BE2C (cell line): ENCODE results near the gene BSDC1.
"Not testable (repeated sequence)": the region's sequence is repeated elsewhere in the genome, so short reads cannot be mapped to it uniquely, and the experiment has no call there.

ENCODE experiments used
- DNase-seq: peaks from one replicate; pipeline ENCODE4 v3.0.0-alpha.2; 2020
- H3K27me3 ChIP-seq: fragments of 250-450 bp; sonication (Bioruptor Pico); 2 replicates; pipeline ENCODE4 v1.5.1; 2020; ENCODE audit warnings: mild to moderate bottlenecking
- H3K36me3 ChIP-seq: fragments of 250-450 bp; sonication (Bioruptor Pico); 2 replicates; pipeline ENCODE4 v1.5.1; 2020; ENCODE audit warnings: mild to moderate bottlenecking
- H3K4me1 ChIP-seq: fragments of 250-450 bp; sonication (Bioruptor Pico); 2 replicates; pipeline ENCODE4 v1.5.1; 2020
- H3K4me3 ChIP-seq: 2 replicates; pipeline ENCODE4 v1.5.1; 2011; ENCODE audit warnings: low read depth, low read length
- H3K9me3 ChIP-seq: fragments of 250-450 bp; sonication (Bioruptor Pico); 2 replicates; pipeline ENCODE4 v1.5.1; 2020
- CTCF ChIP-seq: IDR thresholded peaks from 2 replicates; pipeline ENCODE4 v1.5.1; 2012; ENCODE audit warnings: mild to moderate bottlenecking, low read depth, low read length

The BSDC1 gene

DNA sequence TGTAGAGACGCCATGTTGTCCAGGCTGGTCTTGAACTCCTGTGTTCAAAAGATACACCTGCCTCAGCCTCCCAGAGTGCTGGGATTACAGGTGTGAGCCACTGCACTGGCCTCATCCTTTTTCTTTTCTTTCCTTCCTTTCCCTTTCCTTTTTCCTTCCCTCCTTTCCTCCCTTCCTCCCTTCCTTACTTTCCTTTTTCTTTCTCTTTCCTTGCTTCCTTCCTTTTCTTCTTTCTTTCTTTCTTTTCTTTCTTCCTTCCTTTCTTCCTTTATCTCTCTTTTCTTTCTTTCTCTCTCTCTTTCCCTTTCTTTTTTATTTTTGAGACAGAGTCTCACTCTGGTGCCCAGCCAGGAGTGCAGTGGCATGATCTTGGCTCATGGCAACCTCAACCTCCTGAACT is 37.8 kb downstream of the BSDC1 start:
- H3K4me1 ChIP-seq, result no peaks in the 10 kb centered on the region
- no peaks in the 10 kb centered on the region for H3K9me3 ChIP-seq
- no peaks in the 10 kb centered on the region for H3K27me3 ChIP-seq
- no peak overlapping the region for H3K4me3 ChIP-seq
- H3K36me3 ChIP-seq, result no peaks in the 10 kb centered on the region
- DNase-seq, result no peak
- no peak for TF ChIP-seq CTCF

GRCh38 chr1:32355778-32356177 is 38.5 kb downstream of the BSDC1 start:
- H3K4me3 ChIP-seq, H3K9me3 ChIP-seq, DNase-seq, H3K27me3 ChIP-seq, H3K36me3 ChIP-seq, H3K4me1 ChIP-seq: not testable (repeated sequence)

DNA sequence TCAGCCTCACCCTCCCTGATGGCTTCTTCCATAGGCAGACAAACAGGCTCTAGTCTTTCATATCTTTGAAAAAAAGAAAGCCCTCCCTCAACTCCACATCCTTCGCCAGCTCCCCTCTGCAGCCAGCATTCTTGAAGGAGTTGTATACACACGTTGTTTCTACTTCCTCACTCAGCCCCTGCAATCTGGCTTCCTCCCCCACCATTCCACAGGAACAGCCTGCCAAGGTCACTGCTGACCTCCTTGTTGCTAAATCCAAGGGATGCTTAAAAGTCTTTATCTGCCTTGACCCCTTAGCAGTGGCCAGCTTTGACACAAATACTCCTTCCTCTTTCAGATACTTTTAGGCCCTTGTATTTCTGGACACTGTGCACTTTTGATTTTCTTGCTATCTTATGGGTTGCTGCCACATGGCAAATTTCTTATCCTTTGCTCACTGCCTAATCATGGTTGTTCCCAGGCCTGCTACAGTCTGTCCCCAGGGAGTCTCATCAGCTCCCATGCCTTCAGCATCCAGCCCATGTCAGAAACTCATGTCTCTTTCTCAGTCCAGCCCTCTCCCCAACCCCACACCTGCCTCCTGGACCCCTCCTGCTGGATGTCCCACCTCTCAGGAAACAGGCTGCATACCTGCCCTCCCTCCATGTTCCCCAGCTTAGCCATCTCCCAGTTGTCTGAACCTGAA is 40.2 kb downstream of the BSDC1 start:
- no peak for TF ChIP-seq CTCF
- H3K27me3 ChIP-seq, result no peaks in the 10 kb centered on the region
- no peak for DNase-seq
- H3K4me3 ChIP-seq, result no peak overlapping the region
- H3K4me1 ChIP-seq, result no peaks in the 10 kb centered on the region
- H3K36me3 ChIP-seq, result no peaks in the 10 kb centered on the region
- peaks cover 6% of the 10 kb centered on the region for H3K9me3 ChIP-seq

DNA sequence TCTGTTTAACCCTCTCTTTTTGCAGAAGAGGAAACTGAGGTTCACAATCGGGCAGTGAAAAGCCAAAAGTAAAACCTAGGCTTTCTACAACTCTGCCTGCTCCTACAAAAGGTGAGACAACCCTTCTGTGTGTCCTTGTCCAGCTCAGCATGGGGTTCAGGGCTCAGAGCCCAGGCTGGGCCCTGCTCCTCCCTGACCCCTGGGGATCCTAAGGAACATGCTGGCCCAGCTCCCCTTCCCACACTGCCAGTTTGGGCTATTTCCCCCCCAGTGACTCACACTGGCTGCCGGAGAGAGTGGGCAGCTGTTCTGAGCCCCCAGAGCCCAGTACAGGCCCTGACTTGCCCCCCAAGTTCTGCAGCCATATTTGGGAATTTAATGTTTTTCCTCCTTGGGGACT is 40.8 kb downstream of the BSDC1 start:
- Histone ChIP-seq H3K9me3 (peaks cover 6% of the 10 kb centered on the region), H3K36me3 (no peaks in the 10 kb centered on the region), H3K27me3 (no peaks in the 10 kb centered on the region), H3K4me3 (no peak overlapping the region), H3K4me1 (no peaks in the 10 kb centered on the region)
- TF ChIP-seq CTCF, result no peak
- no peak for DNase-seq

DNA sequence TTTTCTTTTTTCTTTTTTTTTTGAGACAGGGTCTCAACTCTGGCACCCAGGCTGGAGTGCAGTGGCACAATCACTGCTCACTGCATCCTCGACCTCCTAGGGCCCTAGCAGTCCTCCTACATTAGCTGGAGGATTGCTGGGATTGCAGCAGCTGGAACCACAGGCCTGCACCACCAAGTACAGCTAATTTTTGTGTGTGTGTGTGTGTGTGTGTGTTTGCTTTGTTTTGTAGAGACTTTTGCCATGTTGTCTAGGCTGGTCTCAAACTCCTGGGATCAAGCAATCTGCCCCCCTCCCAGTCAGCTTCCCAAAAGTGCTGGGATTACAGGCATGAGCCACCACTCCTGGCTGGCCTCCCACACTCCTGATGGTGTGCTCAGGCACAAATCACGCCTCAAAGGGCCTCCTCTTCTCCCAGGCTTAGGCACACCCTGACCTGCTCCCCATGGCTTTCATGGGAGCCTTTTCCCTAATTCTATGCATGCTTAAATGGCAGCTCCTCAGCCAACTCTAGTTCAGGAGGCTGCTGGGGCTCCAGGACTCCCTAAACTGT is 41.3 kb downstream of the BSDC1 start:
- Histone ChIP-seq H3K27me3 (no peaks in the 10 kb centered on the region), H3K4me1 (no peaks in the 10 kb centered on the region), H3K9me3 (peaks cover 6% of the 10 kb centered on the region), H3K4me3 (no peak overlapping the region), H3K36me3 (no peaks in the 10 kb centered on the region)
- DNase-seq, result no peak
- TF ChIP-seq CTCF, result no peak

GRCh38 chr1:32352239-32352745 is 41.9 kb downstream of the BSDC1 start:
- TF ChIP-seq CTCF, result no peak

More at GRCh38 chr1:32352239-32352745, 41.9 kb downstream of the BSDC1 start:
- Histone ChIP-seq H3K4me3 (peak overlapping the region; percentile 53), H3K4me1 (no peaks in the 10 kb centered on the region), H3K27me3 (no peaks in the 10 kb centered on the region), H3K9me3 (peaks cover 6% of the 10 kb centered on the region), H3K36me3 (no peaks in the 10 kb centered on the region)
- no peak for DNase-seq
